Cardiac muscle cell (in vitro differentiated cells and primary cell): ENCODE measurements around the gene TRMT10A. TPM values are rescaled to one million over a fixed set of nuclear protein-coding genes. Genes with fewer than 3 reads are reported as not detected.

Experiments
- DNase-seq, 2 donors: peaks; one replicate each; pipeline versions ENCODE4 v3.0.0 to v3.0.0-alpha.2; 2010 to 2017; ENCODE audit warnings: low read depth in 1 of 2, low spot score in 1 of 2
- H3K27ac ChIP-seq: fragments of 200-600 bp; sonication (generic); 2 replicates; pipeline ENCODE4 v1.5.1; 2016
- H3K27me3 ChIP-seq: fragments of 200-600 bp; sonication (generic); 2 replicates; pipeline ENCODE4 v1.6.0; 2016; ENCODE audit warnings: control low read depth
- H3K36me3 ChIP-seq: fragments of 200-600 bp; sonication (generic); 2 replicates; pipeline ENCODE4 v1.5.1; 2016; ENCODE audit warnings: control low read depth
- H3K4me1 ChIP-seq: fragments of 200-600 bp; sonication (generic); 2 replicates; pipeline ENCODE4 v1.8.1; 2017; ENCODE audit warnings: low read depth, mild to moderate bottlenecking, mixed run types
- H3K4me3 ChIP-seq: fragments of 200-600 bp; sonication (generic); 2 replicates; pipeline ENCODE4 v1.5.1; 2016; ENCODE audit warnings: mild to moderate bottlenecking
- H3K9me3 ChIP-seq: fragments of 200-600 bp; sonication (generic); 2 replicates; pipeline ENCODE4 v1.5.1; 2017; ENCODE audit warnings: low read depth, mild to moderate bottlenecking, control low read depth
- CTCF ChIP-seq: IDR thresholded peaks from 2 replicates; pipeline ENCODE4 v1.5.1; 2012; ENCODE audit warnings: low read depth, mild to moderate bottlenecking, low read length
- polyA plus RNA-seq: library from polyadenylated mRNA; unstranded; fragments of >200 nt; fragmentation: Nextera tagmentation; extraction: Ambion mirVana; gene quantifications from 2 replicates; pipeline ENCODE4 v1.2.1, GENCODE V29; 2016
- total RNA-seq: library from RNA; depleted of rRNA; stranded (reverse); fragments of >200 nt; gene quantifications from 2 replicates; pipeline ENCODE4 v1.2.3, GENCODE V29; 2016

The TRMT10A gene
- total and polyA plus RNA-seq, 2 experiments from 2014 or later: 6.5 to 7.5 TPM

- DNase-seq: no peak
- Histone ChIP-seq H3K27ac (no peak overlapping the region), H3K36me3 (no peaks in the 10 kb centered on the region), H3K4me1 (no peaks in the 10 kb centered on the region), H3K4me3 (no peak overlapping the region), H3K9me3 (no peaks in the 10 kb centered on the region), H3K27me3 (no peaks in the 10 kb centered on the region)
- TF ChIP-seq CTCF: no peak
Measured at GRCh38 chr4:99529956-99530355, 33.9 kb downstream of the TRMT10A start.

GRCh38 chr4:99529228-99529627, 34.6 kb downstream of the TRMT10A start:
- no peak overlapping the region for H3K27ac ChIP-seq
- H3K36me3 ChIP-seq: no peaks in the 10 kb centered on the region
- H3K9me3 ChIP-seq: no peaks in the 10 kb centered on the region
- H3K4me1 ChIP-seq: no peaks in the 10 kb centered on the region
- peak in 1 of 2 donors; percentile 39 for DNase-seq
- H3K27me3 ChIP-seq: no peaks in the 10 kb centered on the region
- TF ChIP-seq CTCF: no peak
- no peak overlapping the region for H3K4me3 ChIP-seq

GRCh38 chr4:99518601-99519295, 45.1 kb downstream of the TRMT10A start:
- Histone ChIP-seq H3K4me3 (no peak overlapping the region), H3K27me3 (no peaks in the 10 kb centered on the region), H3K36me3 (no peaks in the 10 kb centered on the region), H3K27ac (no peak overlapping the region), H3K4me1 (no peaks in the 10 kb centered on the region), H3K9me3 (no peaks in the 10 kb centered on the region)
- no peak for TF ChIP-seq CTCF
- DNase-seq: no peak

GRCh38 chr4:99510721-99511120, 53.1 kb downstream of the TRMT10A start, which contains the start of gene C4orf17:
Gene C4orf17 (plus strand): TSS chr4:99511021. CDS start chr4:99513082, 2,061 bp downstream.
- no peak for TF ChIP-seq CTCF
- DNase-seq: no peak
- Histone ChIP-seq H3K27ac (no peak within 1 kb of the TSS), H3K27me3 (no peaks in the 10 kb centered on the region), H3K9me3 (no peaks in the 10 kb centered on the region), H3K36me3 (no peaks in the 10 kb centered on the region), H3K4me1 (no peaks in the 10 kb centered on the region), H3K4me3 (no peak within 1 kb of the TSS)

GRCh38 chr4:99507762-99508161, 56.1 kb downstream of the TRMT10A start:
- no peak for DNase-seq
- H3K4me3 ChIP-seq: no peak overlapping the region

More at GRCh38 chr4:99507762-99508161, 56.1 kb downstream of the TRMT10A start:
- Histone ChIP-seq H3K27me3 (no peaks in the 10 kb centered on the region), H3K4me1 (no peaks in the 10 kb centered on the region), H3K36me3 (no peaks in the 10 kb centered on the region), H3K27ac (no peak overlapping the region), H3K9me3 (no peaks in the 10 kb centered on the region)
- no peak for TF ChIP-seq CTCF
